Activated naive CD4-positive, alpha-beta T cell treated with Interleukin-2 at 50 U/mL for 16 hours (primary cell): ENCODE measurements around the gene CANX.

ENCODE experiments used
- DNase-seq: peaks from one replicate; pipeline ENCODE4 v3.0.0-alpha.2; 2020

CANX gene

GRCh38 chr5:179779826-179780225 is 81.1 kb downstream of the CANX start:
- no peak for DNase-seq

- no peak for DNase-seq
These were observed 81.6 kb downstream of the CANX start for GRCh38 chr5:179780362-179780761.
